ENCODE measurements around the gene MEX3A.

DNA sequence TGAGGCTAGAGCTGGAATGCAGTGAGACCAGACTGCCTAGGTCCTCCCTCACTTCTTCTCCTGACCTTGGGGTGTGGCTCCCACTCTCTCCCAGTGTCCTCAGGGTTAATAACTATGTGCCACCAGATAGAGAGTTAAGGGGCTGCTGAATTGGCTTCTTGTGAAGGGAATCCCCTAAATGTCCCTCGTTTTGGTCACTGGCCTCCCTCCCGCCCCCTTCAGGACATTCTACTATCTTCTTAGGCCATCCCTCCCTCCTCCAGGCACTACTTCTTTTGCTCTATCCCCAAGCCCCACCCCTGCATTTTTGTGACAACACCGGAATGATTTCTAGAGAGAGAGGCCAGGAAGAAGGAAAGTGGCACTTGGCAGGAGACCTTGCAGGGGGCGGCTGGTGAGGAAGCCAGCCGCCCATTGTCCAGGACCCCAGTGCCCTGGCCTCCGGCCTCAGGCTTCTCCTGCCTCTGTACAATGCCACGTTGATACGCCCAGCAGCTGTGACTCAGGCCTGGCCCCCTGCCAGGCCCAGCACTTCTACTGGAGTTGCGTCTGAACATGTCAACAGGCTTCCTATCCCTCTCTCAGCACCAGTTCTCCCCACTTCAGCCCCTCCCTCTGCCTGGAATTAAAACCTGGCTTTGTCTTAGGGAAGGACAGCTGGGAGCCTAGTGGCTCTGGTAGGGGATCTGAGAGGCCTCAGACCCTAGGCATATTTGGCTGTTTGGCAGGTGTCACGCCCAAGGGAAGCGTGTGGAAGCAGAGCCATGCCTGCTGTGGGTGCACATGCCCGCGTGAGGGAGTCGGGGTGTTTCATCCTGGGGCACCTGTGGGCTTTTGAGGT lies 41.3 kb upstream of the MEX3A start:
- peak; percentile 26 for TF ChIP-seq EP300 (IDR thresholded peaks at IDR 0.05)
- TF ChIP-seq, protein P1, sequence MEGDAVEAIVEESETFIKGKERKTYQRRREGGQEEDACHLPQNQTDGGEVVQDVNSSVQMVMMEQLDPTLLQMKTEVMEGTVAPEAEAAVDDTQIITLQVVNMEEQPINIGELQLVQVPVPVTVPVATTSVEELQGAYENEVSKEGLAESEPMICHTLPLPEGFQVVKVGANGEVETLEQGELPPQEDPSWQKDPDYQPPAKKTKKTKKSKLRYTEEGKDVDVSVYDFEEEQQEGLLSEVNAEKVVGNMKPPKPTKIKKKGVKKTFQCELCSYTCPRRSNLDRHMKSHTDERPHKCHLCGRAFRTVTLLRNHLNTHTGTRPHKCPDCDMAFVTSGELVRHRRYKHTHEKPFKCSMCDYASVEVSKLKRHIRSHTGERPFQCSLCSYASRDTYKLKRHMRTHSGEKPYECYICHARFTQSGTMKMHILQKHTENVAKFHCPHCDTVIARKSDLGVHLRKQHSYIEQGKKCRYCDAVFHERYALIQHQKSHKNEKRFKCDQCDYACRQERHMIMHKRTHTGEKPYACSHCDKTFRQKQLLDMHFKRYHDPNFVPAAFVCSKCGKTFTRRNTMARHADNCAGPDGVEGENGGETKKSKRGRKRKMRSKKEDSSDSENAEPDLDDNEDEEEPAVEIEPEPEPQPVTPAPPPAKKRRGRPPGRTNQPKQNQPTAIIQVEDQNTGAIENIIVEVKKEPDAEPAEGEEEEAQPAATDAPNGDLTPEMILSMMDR (IDR thresholded peaks at IDR 0.05) = peak in 2 of 3 donors; percentile 9 to 13

All from ovary (tissue), 3 donors.